Measurements from ENCODE around the gene BTNL2. TPM values are rescaled to one million over a fixed set of nuclear protein-coding genes. Genes with fewer than 3 reads are reported as not detected.

Gene BTNL2
- total RNA-seq, 4 donors from 2014 or later = not detected

GRCh38 chr6:32427218-32427617 is 20.2 kb upstream of the BTNL2 start:
- H3K27ac ChIP-seq = no peak overlapping the region
- WGBS = 18% methylated on average over 1 of the region's 1 CpG
- TF ChIP-seq EP300 (IDR thresholded peaks at IDR 0.05) (no peak), POLR2A (IDR thresholded peaks at IDR 0.05) (no peak), POLR2AphosphoS5 (IDR thresholded peaks at IDR 0.05) (no peak), CTCF (IDR thresholded peaks at IDR 0.05) (no peak)
- H3K9me3 ChIP-seq = no peaks in the 10 kb centered on the region
- peaks cover 3% of the 10 kb centered on the region for H3K4me1 ChIP-seq
- no peak overlapping the region for H3K4me3 ChIP-seq
- peaks cover 2% of the 10 kb centered on the region for H3K27me3 ChIP-seq
- H3K36me3 ChIP-seq = no peaks in the 10 kb centered on the region
- no peak for DNase-seq (ENCODE audit: low spot score in 2 of 2)

DNA sequence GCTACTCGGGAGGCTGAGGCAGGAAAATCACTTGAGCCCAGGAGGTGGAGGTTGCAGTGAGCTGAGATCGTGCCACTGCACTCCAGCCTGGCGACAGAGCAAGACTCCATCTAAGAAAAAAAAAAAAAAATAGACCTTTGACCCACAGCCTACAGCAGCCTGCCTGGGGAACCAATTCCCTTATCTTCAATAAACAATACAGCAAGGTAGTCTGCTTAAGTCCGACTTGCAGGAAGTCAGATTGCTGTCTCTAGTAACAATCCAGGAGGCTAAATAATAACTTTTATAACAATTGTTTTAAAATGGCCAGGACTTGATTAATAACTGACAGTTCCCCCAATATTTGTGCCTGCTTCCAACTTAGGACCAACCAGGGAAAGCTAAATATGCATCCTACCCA is 19.4 kb upstream of the BTNL2 start:
- Histone ChIP-seq H3K36me3 (no peaks in the 10 kb centered on the region), H3K27me3 (peaks cover 6% of the 10 kb centered on the region), H3K4me1 (peaks cover 3% of the 10 kb centered on the region), H3K27ac (no peak overlapping the region), H3K9me3 (no peaks in the 10 kb centered on the region), H3K4me3 (no peak overlapping the region)
- 84% methylated on average over 4 of the region's 4 CpGs for WGBS
- TF ChIP-seq POLR2A (IDR thresholded peaks at IDR 0.05) (no peak), EP300 (IDR thresholded peaks at IDR 0.05) (no peak), POLR2AphosphoS5 (IDR thresholded peaks at IDR 0.05) (no peak), CTCF (IDR thresholded peaks at IDR 0.05) (no peak)
- DNase-seq (ENCODE audit: low spot score in 2 of 2) = no peak

DNA sequence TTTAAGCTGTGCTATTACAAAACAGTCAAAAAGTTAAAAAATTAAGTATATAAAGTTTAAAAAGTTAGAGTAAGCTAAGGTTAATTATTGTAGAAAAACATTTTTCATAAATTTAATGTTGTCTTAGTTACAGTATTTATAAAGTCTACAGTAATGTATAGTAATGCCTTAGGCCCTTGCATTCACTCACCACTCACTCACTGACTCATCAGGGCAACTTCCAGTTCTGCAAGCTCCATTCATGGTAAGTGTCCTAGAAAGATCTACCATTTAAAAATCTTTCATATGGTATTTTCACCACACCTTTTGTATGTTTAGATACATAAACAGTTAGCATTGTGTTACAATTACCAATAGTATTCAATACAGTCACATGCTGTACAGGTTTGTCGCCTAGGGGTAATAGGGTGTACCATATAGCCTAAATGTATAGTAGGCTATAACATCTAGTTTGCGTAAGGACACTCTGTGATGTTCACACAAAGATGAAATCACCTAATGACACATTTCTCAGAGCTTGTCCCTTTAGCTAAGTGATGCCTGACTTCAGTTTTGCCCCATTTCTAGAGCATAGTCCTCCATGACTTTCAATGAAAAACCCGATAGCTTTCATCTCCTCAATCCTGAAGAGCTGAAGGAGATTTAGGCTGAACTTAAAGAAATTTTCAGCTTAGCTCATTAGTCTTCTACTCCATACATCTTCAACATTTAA is 17.8 kb upstream of the BTNL2 start:
- TF ChIP-seq POLR2A (IDR thresholded peaks at IDR 0.05) (no peak), CTCF (IDR thresholded peaks at IDR 0.05) (no peak), POLR2AphosphoS5 (IDR thresholded peaks at IDR 0.05) (no peak), EP300 (IDR thresholded peaks at IDR 0.05) (no peak)
- Histone ChIP-seq H3K27ac (no peak overlapping the region), H3K4me3 (no peak overlapping the region), H3K36me3 (no peaks in the 10 kb centered on the region), H3K9me3 (no peaks in the 10 kb centered on the region), H3K4me1 (peaks cover 3% of the 10 kb centered on the region), H3K27me3 (peaks cover 9% of the 10 kb centered on the region)
- DNase-seq (ENCODE audit: low spot score in 2 of 2) = no peak
- WGBS = 94% methylated on average over 3 of the region's 3 CpGs

GRCh38 chr6:32416036-32416435 is 9.1 kb upstream of the BTNL2 start:
- Histone ChIP-seq H3K4me1 (peaks cover 10% of the 10 kb centered on the region), H3K9me3 (no peaks in the 10 kb centered on the region), H3K27me3 (peaks cover 47% of the 10 kb centered on the region), H3K36me3 (no peaks in the 10 kb centered on the region), H3K27ac (no peak overlapping the region), H3K4me3 (no peak overlapping the region)
- DNase-seq (ENCODE audit: low spot score in 2 of 2) = no peak
- TF ChIP-seq EP300 (IDR thresholded peaks at IDR 0.05) (no peak), POLR2AphosphoS5 (IDR thresholded peaks at IDR 0.05) (no peak), CTCF (IDR thresholded peaks at IDR 0.05) (no peak), POLR2A (IDR thresholded peaks at IDR 0.05) (no peak)
- 78% methylated on average over 3 of the region's 3 CpGs for WGBS

GRCh38 chr6:32415521-32416019 is 8.6 kb upstream of the BTNL2 start:
- H3K4me3 ChIP-seq = no peak overlapping the region
- no peaks in the 10 kb centered on the region for H3K9me3 ChIP-seq
- peak; percentile 83 to 84 for DNase-seq (ENCODE audit: low spot score in 2 of 2)
- 7% methylated on average over 13 of the region's 13 CpGs for WGBS
- TF ChIP-seq POLR2AphosphoS5 (IDR thresholded peaks at IDR 0.05) (no peak), CTCF (IDR thresholded peaks at IDR 0.05) (peak; percentile 93 to 98), EP300 (IDR thresholded peaks at IDR 0.05) (no peak), POLR2A (IDR thresholded peaks at IDR 0.05) (no peak)
- H3K36me3 ChIP-seq = no peaks in the 10 kb centered on the region
- peaks cover 10% of the 10 kb centered on the region for H3K4me1 ChIP-seq
- H3K27ac ChIP-seq = no peak overlapping the region
- H3K27me3 ChIP-seq = peaks cover 44% of the 10 kb centered on the region
